Right lobe of liver (tissue), 6 donors: ENCODE data around the gene FBXL12. TPM values are rescaled to one million over a fixed set of nuclear protein-coding genes. Genes with fewer than 3 reads are reported as not detected.

Source experiments
- ATAC-seq, 4 donors: fragments of 200-7000 bp; cut with Tn5 transposase; one replicate each; pipeline ENCODE4 v1.9.1; 2020; ENCODE audit warnings: mild to moderate bottlenecking in 4 of 4, moderate library complexity in 4 of 4
- DNase-seq, 3 donors: peaks; one replicate each; pipeline ENCODE4 v3.0.0-alpha.2; 2020
- H3K27ac ChIP-seq, 3 donors: fragments of 200-600 bp; one replicate each; pipeline ENCODE4 v1.8.0; 2022
- H3K27me3 ChIP-seq, 2 donors: fragments of 200-600 bp; one replicate each; pipeline ENCODE4 v1.8.0; 2022
- H3K36me3 ChIP-seq, 4 donors: fragments of 200-600 bp; sonication (generic) in 1 of 4; one replicate each; pipeline versions ENCODE4 v1.5.1 to v1.8.0; 2017 to 2022; ENCODE audit warnings: control low read depth in 1 of 4
- H3K4me1 ChIP-seq, 4 donors: fragments of 200-600 bp; sonication (generic) in 1 of 4; one replicate each; pipeline versions ENCODE4 v1.5.1 to v1.8.0; 2017 to 2022; ENCODE audit warnings: control low read depth in 1 of 4
- H3K4me3 ChIP-seq, 3 donors: fragments of 200-600 bp; one replicate each; pipeline ENCODE4 v1.8.0; 2022
- H3K9me3 ChIP-seq, 4 donors: fragments of 200-600 bp; sonication (generic) in 1 of 4; one replicate each; pipeline versions ENCODE4 v1.5.1 to v1.8.0; 2017 to 2022; ENCODE audit warnings: control low read depth in 1 of 4
- CTCF ChIP-seq, 4 donors: fragments of 200-600 bp in 3 of 4; fragments of 450-650 bp in 1 of 4; IDR thresholded peaks; one replicate each; pipeline versions ENCODE4 v1.5.1 to v1.8.0; 2016 to 2022; ENCODE audit warnings: antibody characterized with exemption in 4 of 4, mild to moderate bottlenecking in 2 of 4
- POLR2A ChIP-seq: fragments of 450-650 bp; IDR thresholded peaks from one replicate; pipeline ENCODE4 v1.6.1; 2017; ENCODE audit warnings: antibody characterized with exemption, mild to moderate bottlenecking
- WGBS: methylation state at CpG from one replicate; pipeline ENCODE4 v1.1.6; 2018; ENCODE audit warnings: low coverage, low lambda C conversion rate; ENCODE audit not compliant: insufficient coverage; ENCODE audit errors: missing lambda C conversion rate; 5-methylcytosine and 5-hydroxymethylcytosine counted together
- intact Hi-C, 2 donors: fragments of 100-400 bp; cut with DNase I; formaldehyde crosslinking; loops; one replicate each; pipeline versions ENCODE4 v1.11.2 to v1.14.1; 2022
- total RNA-seq, 6 experiments: library from RNA; depleted of rRNA in 2 of 6; stranded (reverse); fragments of >200 nt in 2 of 6; fragmentation: NEBNext Ultra II Directional in 3 of 6; extraction: Animal tissue kit (Norgen Biotek cat#: 25700) in 3 of 6; gene quantifications; one replicate each; pipeline versions ENCODE4 v1.1.0 to v1.2.4, GENCODE V29; 2016 to 2023
- donor health status: DM: no; HTN: yes; CAD: no.
- donor health status: DM: no; HTN: no; CAD: no.
- donor health status: DM: no; HTN: no; CAD: no.
- donor health status: DM: no; HTN: yes; CAD: no.
- donor health status: DM: no; HTN: yes; CAD: no.

The FBXL12 gene
- total RNA-seq, 6 experiments from 2014 or later = 9.8 to 18.4 (median 10.9) TPM

DNA sequence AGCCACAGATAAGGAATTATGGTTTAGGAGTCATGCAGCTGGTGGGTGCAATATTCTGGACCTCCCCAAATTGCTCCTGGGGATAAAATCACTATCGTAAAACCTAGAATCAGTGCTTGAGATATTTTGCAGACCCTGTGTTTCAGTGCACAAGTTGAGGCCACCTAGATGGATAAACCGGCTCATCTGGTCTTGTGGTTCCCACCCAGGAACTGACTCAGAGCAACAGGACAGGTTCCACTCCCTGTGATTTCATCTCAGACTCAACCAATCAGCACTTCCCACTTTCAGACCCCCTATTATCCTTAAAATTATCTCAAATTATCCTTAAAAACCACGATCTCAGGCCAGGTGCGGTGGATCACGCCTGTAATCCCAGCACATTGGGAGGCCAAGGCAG lies 21.0 kb downstream of the FBXL12 start:
- H3K9me3 ChIP-seq = no peaks in the 10 kb centered on the region
- DNase-seq (no peak), ATAC-seq (no peak)
- no peak overlapping the region for H3K4me3 ChIP-seq
- WGBS = 85% methylated on average over 5 of the region's 5 CpGs
- intact Hi-C loops = no loop called here
- H3K27ac ChIP-seq = no peak overlapping the region
- H3K27me3 ChIP-seq = no peaks in the 10 kb centered on the region
- no peaks in the 10 kb centered on the region for H3K36me3 ChIP-seq
- no peaks in the 10 kb centered on the region for H3K4me1 ChIP-seq
- TF ChIP-seq CTCF (IDR thresholded peaks at IDR 0.05) (no peak), POLR2A (no peak)

GRCh38 chr19:9796113-9796773 lies 22.6 kb downstream of the FBXL12 start:
- Histone ChIP-seq H3K36me3 (no peaks in the 10 kb centered on the region), H3K9me3 (no peaks in the 10 kb centered on the region), H3K27me3 (no peaks in the 10 kb centered on the region), H3K27ac (no peak overlapping the region), H3K4me3 (no peak overlapping the region), H3K4me1 (peaks cover 0 to 2% (median 0%) of the 10 kb centered on the region in 4 donors)
- 61% methylated on average over 4 of the region's 6 CpGs for WGBS
- peak; percentile 38 to 52 (median 48) for ATAC-seq
- intact Hi-C loops = no loop called here
- TF ChIP-seq CTCF (IDR thresholded peaks at IDR 0.05) (peak; percentile 83 to 87 (median 86)), POLR2A (no peak)
- peak; percentile 61 to 82 (median 74) for DNase-seq

GRCh38 chr19:9793071-9793591 lies 25.7 kb downstream of the FBXL12 start:
- Histone ChIP-seq H3K4me1 (peaks cover 0 to 4% (median 0%) of the 10 kb centered on the region in 4 donors), H3K36me3 (no peaks in the 10 kb centered on the region), H3K9me3 (no peaks in the 10 kb centered on the region), H3K27ac (peak overlapping the region; percentile 55 to 69 (median 66)), H3K27me3 (no peaks in the 10 kb centered on the region), H3K4me3 (peak overlapping the region; percentile 62 to 69 (median 68))
- peak in 1 of 3 donors; percentile 66 for DNase-seq
- 31% methylated on average over 15 of the region's 36 CpGs for WGBS
- peak in 2 of 4 donors; percentile 1 to 8 for ATAC-seq
- no peak for TF ChIP-seq POLR2A
- TF ChIP-seq CTCF (IDR thresholded peaks at IDR 0.05) = no peak
- intact Hi-C loops = no loop called here

DNA sequence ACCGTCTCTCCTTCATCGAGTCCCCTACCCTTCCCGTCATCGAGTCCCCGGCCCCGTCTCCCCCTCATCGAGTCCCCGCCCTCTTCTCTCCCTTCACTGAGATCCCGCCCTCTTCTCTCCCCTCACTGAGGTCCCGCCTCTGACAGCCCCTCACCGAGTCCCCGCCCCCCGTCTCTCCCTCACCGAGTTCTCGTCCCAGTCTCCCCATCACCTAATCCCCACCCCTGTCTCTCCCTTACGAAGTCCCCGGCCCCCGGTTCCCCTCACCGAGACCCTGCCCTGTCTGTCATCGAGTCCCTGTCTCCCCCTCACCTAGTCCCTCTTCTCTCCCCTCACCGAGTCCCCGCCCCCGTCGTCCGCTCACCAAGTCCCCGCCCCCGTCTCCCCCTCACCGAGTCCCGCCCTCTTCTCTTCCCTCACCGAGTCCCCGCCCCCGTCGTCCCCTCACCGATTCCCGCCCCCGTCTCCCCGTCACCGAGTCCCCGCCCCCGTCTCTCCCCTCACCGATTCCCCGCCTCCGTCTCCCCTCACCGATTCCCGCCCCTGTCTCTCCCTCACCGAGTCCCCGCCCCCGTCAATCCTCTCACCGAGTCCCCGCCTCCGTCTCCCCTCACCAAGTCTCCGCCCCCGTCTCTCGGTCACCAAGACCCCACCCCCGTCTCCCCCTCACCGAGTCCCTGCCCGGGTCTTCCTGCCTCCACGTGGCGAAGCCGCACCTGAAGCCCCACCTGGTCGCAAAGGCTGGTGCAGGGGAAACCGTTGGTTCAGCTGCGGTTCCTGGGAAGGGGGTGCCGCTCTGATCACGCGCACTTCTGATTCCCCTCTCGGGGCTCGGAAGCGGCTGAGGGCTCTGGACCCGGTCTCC lies 26.4 kb downstream of the FBXL12 start:
- no peak for TF ChIP-seq POLR2A
- no peak for TF ChIP-seq CTCF (IDR thresholded peaks at IDR 0.05)
- Histone ChIP-seq H3K4me1 (peaks cover 0 to 4% (median 0%) of the 10 kb centered on the region in 4 donors), H3K27me3 (no peaks in the 10 kb centered on the region), H3K36me3 (no peaks in the 10 kb centered on the region), H3K4me3 (peak overlapping the region; percentile 62 to 69 (median 68)), H3K27ac (peak overlapping the region; percentile 55 to 69 (median 66)), H3K9me3 (no peaks in the 10 kb centered on the region)
- ATAC-seq = peak; percentile 79 to 85 (median 82)
- 2% methylated on average over 64 of the region's 70 CpGs for WGBS
- intact Hi-C loops = no loop called here
- DNase-seq = peak; percentile 94 to 97 (median 95)
